NCI-H2196 (cell line): ENCODE measurements around the gene EZH2.

Experiments used
- DNase-seq: peaks from one replicate; lab custom pipeline; 2025; ENCODE audit not compliant: unreplicated experiment; lab: John Stamatoyannopoulos, UW

EZH2 gene

DNA sequence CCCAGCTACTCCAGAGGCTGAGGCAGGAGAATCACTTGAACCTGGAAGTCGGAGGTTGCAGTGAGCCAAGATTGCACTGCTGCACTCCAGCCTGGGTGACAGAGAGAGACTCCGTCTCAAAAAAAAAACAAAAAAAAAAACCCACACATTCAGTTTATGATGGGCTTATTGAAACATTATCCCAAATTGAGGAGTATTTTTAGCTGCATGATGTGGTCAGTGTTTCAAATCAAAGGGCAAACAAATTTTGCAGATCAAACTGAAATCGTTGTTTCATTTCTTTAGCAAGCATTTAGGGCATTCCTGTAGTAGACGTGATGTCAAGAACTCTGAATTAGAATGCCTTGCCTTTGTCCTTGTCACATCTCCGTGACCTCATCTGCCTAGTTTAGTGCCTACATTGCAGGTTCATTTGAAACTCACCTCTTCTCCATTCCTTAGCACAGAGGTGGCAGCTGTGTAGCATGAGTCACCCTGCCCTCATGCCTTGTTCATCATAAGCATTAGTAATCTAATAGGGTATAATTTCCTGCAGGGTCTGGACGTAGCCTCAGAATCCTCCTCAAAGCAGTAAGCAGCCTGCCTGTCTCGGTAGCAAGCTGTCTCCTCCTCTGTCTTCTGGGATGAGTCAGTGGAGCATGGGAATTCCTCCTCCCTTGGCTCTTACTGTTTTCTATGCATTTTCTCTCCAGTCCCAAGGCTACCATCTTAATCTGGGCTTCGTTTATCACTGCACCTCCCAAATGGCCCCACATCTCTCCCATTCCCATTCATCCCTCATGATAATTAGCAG is 111.6 kb downstream of the EZH2 start:
- DNase-seq = peak; percentile 7

DNA sequence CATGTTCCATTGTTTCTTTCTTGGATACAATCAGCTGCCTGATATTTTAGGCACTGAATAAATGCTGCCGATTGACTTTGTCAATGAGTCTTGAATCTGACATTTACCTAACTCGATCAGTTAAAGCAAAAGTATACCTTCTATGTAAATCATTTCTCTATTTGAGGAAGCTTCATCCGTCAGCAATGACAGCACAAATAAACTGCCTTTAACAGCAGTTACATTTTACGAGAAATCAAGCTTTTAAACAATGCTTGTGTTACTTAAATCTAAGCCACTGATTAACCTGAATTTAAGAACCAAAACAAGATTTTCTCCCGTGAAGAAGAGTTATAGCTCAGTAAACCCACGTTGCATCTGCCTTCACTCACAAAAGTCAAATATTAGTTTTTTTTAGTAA is 114.1 kb downstream of the EZH2 start:
- DNase-seq = no peak

DNA sequence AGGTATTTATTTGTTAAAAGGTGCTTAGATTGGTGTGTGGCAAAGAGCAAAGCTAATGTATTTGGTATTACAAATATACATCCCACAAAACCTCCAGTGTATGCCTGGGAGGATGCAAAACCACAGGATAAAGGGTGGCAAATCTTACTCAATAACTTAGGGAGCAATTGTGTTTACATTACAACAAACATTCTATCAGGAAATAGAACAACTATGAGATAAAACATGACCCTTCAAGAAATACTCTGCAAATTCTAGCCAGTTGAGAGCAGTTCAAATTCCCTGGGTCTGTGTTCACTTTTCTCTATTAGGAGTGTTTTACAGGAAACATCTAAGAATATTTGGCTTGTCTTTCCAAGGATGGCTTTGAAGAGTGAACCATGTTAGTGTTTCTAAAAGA is 120.5 kb downstream of the EZH2 start:
- DNase-seq = no peak

DNA sequence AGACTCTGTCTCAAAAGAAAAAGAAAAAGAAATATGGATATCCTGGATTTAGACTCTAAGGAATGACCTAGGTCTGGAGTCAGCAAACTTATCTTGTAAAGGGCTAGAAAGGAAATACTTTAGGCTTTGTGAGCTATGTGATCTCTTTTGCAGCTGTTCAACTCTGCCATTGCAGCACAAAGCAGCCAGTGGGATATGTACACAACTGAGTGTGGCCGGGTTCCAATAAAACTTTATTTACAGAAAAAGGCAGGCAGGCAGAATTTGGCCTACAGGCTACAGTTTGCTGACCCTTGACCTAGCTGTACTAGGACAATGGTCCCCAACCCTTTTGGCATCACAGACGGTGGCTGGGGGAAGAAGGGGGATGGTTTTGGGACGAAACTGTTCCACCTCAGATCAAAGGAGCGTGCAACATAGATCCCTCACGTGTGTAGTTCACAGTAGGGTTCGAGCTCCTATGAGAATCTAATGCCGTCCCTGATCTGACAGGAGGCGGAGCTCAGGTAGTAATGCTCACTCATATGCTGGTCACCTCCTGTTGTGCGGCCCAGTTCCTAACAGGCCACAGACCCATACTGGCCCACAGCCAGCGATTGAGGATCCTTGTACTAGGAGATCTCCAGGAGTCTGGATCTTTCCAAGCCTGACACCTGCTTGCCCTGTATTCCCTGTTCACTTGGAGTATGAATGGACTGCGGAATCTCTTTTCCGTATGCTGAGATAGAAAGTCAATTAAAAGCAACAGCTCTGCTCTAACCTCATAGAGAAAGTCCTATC is 122.4 kb downstream of the EZH2 start:
- no peak for DNase-seq
